CD4-positive, alpha-beta T cell treated with Interleukin-15 for 1 hour (primary cell): ENCODE data around the gene ZNF235.
"Not testable (repeated sequence)": the region's sequence is repeated elsewhere in the genome, so short reads cannot be mapped to it uniquely, and the experiment has no call there.

Experiments used
- DNase-seq: peaks from one replicate; pipeline ENCODE4 v3.0.0-alpha.2; 2020

Gene ZNF235

GRCh38 chr19:44304659-44305193 is at the start of gene ZNF235:
TSS of gene ZNF235 (minus strand) at chr19:44305025. CDS start at chr19:44303404, 1,621 bp downstream.
- DNase-seq: peak; percentile 82

- no peak for DNase-seq
Measured at GRCh38 chr19:44346556-44346955, 41.7 kb upstream of the ZNF235 start.

- no peak for DNase-seq
Measured at GRCh38 chr19:44345959-44346358, 41.1 kb upstream of the ZNF235 start.

- DNase-seq: no peak
Measured at GRCh38 chr19:44344255-44344654, 39.4 kb upstream of the ZNF235 start.

- DNase-seq: no peak
Measured at GRCh38 chr19:44341794-44342193, 37.0 kb upstream of the ZNF235 start.

- DNase-seq: not testable (repeated sequence)
Measured at GRCh38 chr19:44334639-44335038, 29.8 kb upstream of the ZNF235 start.

GRCh38 chr19:44332145-44332544 is 27.3 kb upstream of the ZNF235 start:
- no peak for DNase-seq

GRCh38 chr19:44315883-44316282 is 11.1 kb upstream of the ZNF235 start:
- DNase-seq: no peak

GRCh38 chr19:44313231-44313630 is 8.4 kb upstream of the ZNF235 start:
- no peak for DNase-seq

- DNase-seq: no peak
Measured at GRCh38 chr19:44308011-44308410, 3.2 kb upstream of the ZNF235 start.

- DNase-seq: no peak
Measured at GRCh38 chr19:44306283-44306682, 1.5 kb upstream of the ZNF235 start.

GRCh38 chr19:44305457-44305856 is 632 bp upstream of the ZNF235 start:
- no peak for DNase-seq

- no peak for DNase-seq
Measured at GRCh38 chr19:44303976-44304568, 753 bp downstream of the ZNF235 start.

- DNase-seq: no peak
Measured at GRCh38 chr19:44303320-44303719, 1.5 kb downstream of the ZNF235 start.

GRCh38 chr19:44284968-44285367 is 19.9 kb downstream of the ZNF235 start:
- no peak for DNase-seq

- DNase-seq: no peak
Measured at GRCh38 chr19:44282846-44283245, 22.0 kb downstream of the ZNF235 start.

- DNase-seq: no peak
Measured at GRCh38 chr19:44280916-44281315, 23.9 kb downstream of the ZNF235 start.

GRCh38 chr19:44278181-44278690 is 26.6 kb downstream of the ZNF235 start:
- no peak for DNase-seq

- DNase-seq: no peak
Measured at GRCh38 chr19:44277331-44277730, 27.5 kb downstream of the ZNF235 start.

GRCh38 chr19:44260695-44261446 is 44.0 kb downstream of the ZNF235 start:
- no peak for DNase-seq

GRCh38 chr19:44260343-44260681 is 44.5 kb downstream of the ZNF235 start:
- no peak for DNase-seq

- no peak for DNase-seq
Measured at GRCh38 chr19:44258835-44259413, 45.9 kb downstream of the ZNF235 start.

GRCh38 chr19:44258136-44258535 is 46.7 kb downstream of the ZNF235 start:
- DNase-seq: no peak
